Endothelial cell of umbilical vein (primary cell): ENCODE data around the gene RARA. TPM values are rescaled to one million over a fixed set of nuclear protein-coding genes. Genes with fewer than 3 reads are reported as not detected.

Experiments
- BruUV-seq: library from RNA; stranded (reverse); fragments of 400-500 nt; replicated peaks from 2 replicates; lab custom pipeline; 2021; lab: Mats Ljungman, UMichigan
- CTCF ChIA-PET: fragments of 300-600, 350-600 bp; sonication (Branson Sonifier 250); formaldehyde crosslinking; loops from one replicate; lab custom pipeline; 2021; ENCODE audit warnings: antibody characterized with exemption, inconsistent platforms; lab: Charles Lee
- POLR2A ChIA-PET: fragments of 300-600, 350-600 bp; sonication (Branson Sonifier 250); formaldehyde crosslinking; loops from one replicate; lab custom pipeline; 2021; ENCODE audit warnings: antibody characterized with exemption, inconsistent platforms; lab: Charles Lee
- DNase-seq: peaks from one replicate; pipeline ENCODE4 v3.0.0-alpha.2; 2011; ENCODE audit warnings: low read depth, low spot score
- FAIRE-seq: peaks from 2 replicates; lab custom pipeline; 2011; peaks lifted over from hg19 to GRCh38; lab: Jason Lieb, UNC
- H2AFZ ChIP-seq: 2 replicates; pipeline ENCODE4 v1.6.0; 2012; ENCODE audit warnings: low read depth, low read length, control low read depth, inconsistent platforms
- H3K27ac ChIP-seq: 2 replicates; pipeline ENCODE4 v1.5.1; 2011; ENCODE audit warnings: low read depth, mild to moderate bottlenecking, control low read depth, low read length, moderate library complexity; ENCODE audit not compliant: insufficient read depth
- H3K27me3 ChIP-seq, 2 experiments: 2 replicates each; pipeline versions ENCODE4 v1.6.0 to v1.6.1; 2011; ENCODE audit warnings: low read length in 2 of 2, mixed read lengths in 1 of 2; ENCODE audit not compliant: control insufficient read depth in 2 of 2, insufficient read depth in 2 of 2
- H3K36me3 ChIP-seq, 2 experiments: 2 replicates in 1 of 2; 3 replicates in 1 of 2; pipeline ENCODE4 v1.5.1; 2011; ENCODE audit warnings: low read length in 2 of 2, mild to moderate bottlenecking in 1 of 2, moderate library complexity in 1 of 2; ENCODE audit not compliant: control insufficient read depth in 2 of 2, insufficient read depth in 2 of 2; ENCODE audit errors: extremely low read depth in 1 of 2
- H3K4me1 ChIP-seq: 3 replicates; pipeline ENCODE4 v1.5.1; 2011; ENCODE audit warnings: mild to moderate bottlenecking, low read length; ENCODE audit not compliant: control insufficient read depth, insufficient read depth; ENCODE audit errors: extremely low read depth
- H3K4me2 ChIP-seq: 2 replicates; pipeline ENCODE4 v1.6.1; 2011; ENCODE audit warnings: low read length, control low read depth, mixed read lengths; ENCODE audit not compliant: insufficient read depth
- H3K4me3 ChIP-seq, 3 experiments: fragments of 200-600 bp in 1 of 3; sonication (generic), shearing (Covaris generic) in 1 of 3; replicated peaks in 1 of 3; 2 replicates each; pipeline ENCODE4 v1.5.1; 2011 to 2016; ENCODE audit warnings: control low read depth in 3 of 3, low read length in 3 of 3, mild to moderate bottlenecking in 2 of 3, inconsistent platforms in 1 of 3, low read depth in 1 of 3, moderate library complexity in 1 of 3; ENCODE audit not compliant: insufficient read depth in 1 of 3
- H3K79me2 ChIP-seq: 2 replicates; pipeline ENCODE4 v1.6.0; 2012; ENCODE audit warnings: low read length, inconsistent platforms; ENCODE audit not compliant: control insufficient read depth, insufficient read depth
- H3K9ac ChIP-seq: replicated peaks from 2 replicates; pipeline ENCODE3; 2011; ENCODE audit warnings: low read length, control low read depth; ENCODE audit not compliant: insufficient read depth; ENCODE audit errors: extremely low read depth
- H3K9me1 ChIP-seq: replicated peaks from 3 replicates; pipeline ENCODE4 v1.6.0; 2011; ENCODE audit warnings: mild to moderate bottlenecking, low read length; ENCODE audit not compliant: control insufficient read depth, insufficient read depth; ENCODE audit errors: extremely low read depth
- H3K9me3 ChIP-seq: replicated peaks from 2 replicates; pipeline ENCODE4 v1.5.1; 2012; ENCODE audit warnings: low read length, inconsistent platforms; ENCODE audit not compliant: control insufficient read depth, insufficient read depth
- H4K20me1 ChIP-seq: replicated peaks from 2 replicates; pipeline ENCODE3; 2011; ENCODE audit warnings: mild to moderate bottlenecking, low read length; ENCODE audit not compliant: control insufficient read depth, insufficient read depth; ENCODE audit errors: extremely low read depth
- FOS ChIP-seq: IDR thresholded peaks from 2 replicates; pipeline ENCODE4 v1.6.1; 2011; ENCODE audit warnings: mild to moderate bottlenecking, low read length, moderate library complexity, borderline replicate concordance; ENCODE audit not compliant: insufficient read depth
- MYC ChIP-seq: IDR thresholded peaks from one replicate; pipeline ENCODE4 v1.6.1; 2011; ENCODE audit warnings: mild to moderate bottlenecking, low read depth, low read length
- POLR2AphosphoS5 ChIP-seq: IDR thresholded peaks from 2 replicates; pipeline ENCODE4 v1.6.1; 2012; ENCODE audit warnings: low read depth, mild to moderate bottlenecking, control low read depth, low read length, moderate library complexity; ENCODE audit not compliant: insufficient read depth
- dilution Hi-C: fragments of 300-500 bp; cut with MboI; formaldehyde crosslinking; loops from one replicate; pipeline ENCODE4 v1.15.0; 2019; ENCODE audit warnings: low sequenced_read_pairs; ENCODE audit not compliant: extremely low pct_ligation_motif_present
- intact Hi-C: fragments of 100-400 bp; cut with micrococcal nuclease; formaldehyde crosslinking; loops from one replicate; pipeline ENCODE4 v1.10.0; 2022
- polyA plus RNA-seq, 4 experiments: library from polyadenylated mRNA; depleted of rRNA in 3 of 4; stranded (reverse) in 3 of 4; unstranded in 1 of 4; fragments of >200 nt; gene quantifications; 2 replicates each; pipeline versions ENCODE4 v1.2.1 to v1.2.3, GENCODE V29; 2011 to 2012; ENCODE audit warnings: missing spikeins in 1 of 4
- total RNA-seq: library from RNA; stranded (reverse); gene quantifications from 2 replicates; pipeline ENCODE4 v1.2.3, GENCODE V29; 2021
- TF ChIP-seq, protein P1 (sequence below), 2 donors: IDR thresholded peaks; 1 replicate in 1 of 2; 2 replicates in 1 of 2; pipeline ENCODE4 v1.5.1; 2011; ENCODE audit warnings: low read length in 2 of 2, mild to moderate bottlenecking in 2 of 2, moderate library complexity in 2 of 2, control low read depth in 1 of 2, inconsistent platforms in 1 of 2, low read depth in 1 of 2; ENCODE audit not compliant: insufficient read depth in 1 of 2; ENCODE audit errors: extremely low read depth in 1 of 2

Gene RARA
- total and polyA plus RNA-seq, 2 donors (not counting 3 experiments of a cell fraction or from before 2014, with no cell fraction given) = 11.9 to 37.8 TPM

DNA sequence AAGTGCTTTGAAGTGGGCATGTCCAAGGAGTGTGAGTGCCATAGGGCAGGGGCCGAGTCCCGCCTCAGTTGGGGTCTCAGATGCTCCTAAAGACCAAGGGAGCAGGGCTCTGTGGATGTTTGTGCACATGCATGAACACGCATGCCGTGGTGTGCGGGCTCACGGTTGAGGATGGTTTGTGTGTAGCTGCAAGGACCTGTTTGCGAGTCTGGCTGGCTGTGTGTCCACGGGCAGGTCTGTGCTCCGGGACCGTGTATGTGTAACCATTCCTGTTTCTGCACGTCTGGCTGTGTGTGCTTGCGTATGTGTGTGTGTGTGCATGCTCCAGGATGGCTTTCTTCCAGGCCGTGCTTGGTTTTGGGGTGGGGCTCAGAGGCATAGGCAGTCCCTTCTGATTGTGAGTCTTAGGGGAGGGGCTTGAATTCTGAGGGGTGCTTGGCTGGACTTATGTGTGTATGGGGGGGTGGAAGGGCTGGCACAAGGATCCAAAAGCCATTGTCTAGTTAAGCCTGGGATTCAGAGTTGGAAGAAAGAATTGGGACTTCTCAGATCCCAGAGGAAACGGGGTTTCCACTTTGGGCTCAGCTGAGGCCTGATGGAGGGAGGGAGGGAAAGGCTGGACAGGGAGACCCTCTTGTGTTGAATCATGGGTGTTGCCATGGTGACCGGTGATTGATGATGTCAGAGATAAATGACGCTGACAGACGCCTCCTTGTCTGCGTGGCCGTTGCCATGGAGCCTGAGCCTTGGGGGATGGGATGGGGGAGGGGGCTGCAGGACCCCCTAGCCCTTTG, 41.1 kb downstream of the RARA start:
- Histone ChIP-seq H3K79me2 (peaks cover 50% of the 10 kb centered on the region), H3K4me3 (no peak overlapping the region), H3K27me3 (no peaks in the 10 kb centered on the region), H3K4me2 (no peak overlapping the region), H3K27ac (no peak overlapping the region), H3K36me3 (peaks cover 3 to 40% of the 10 kb centered on the region in 2 experiments), H3K4me1 (peaks cover 47% of the 10 kb centered on the region), H2AFZ (no peak overlapping the region), H3K9me1 (no peaks in the 10 kb centered on the region), H4K20me1 (no peaks in the 10 kb centered on the region), H3K9me3 (no peaks in the 10 kb centered on the region), H3K9ac (no peak overlapping the region)
- DNase-seq = no peak
- ChIA-PET CTCF (interaction anchor here (18.3 kb wide), 1 partner anchor 44 kb away, joined by 530 read pairs; the partner anchor contains the start of gene RARA), POLR2A (no interaction called here)
- intact Hi-C loops = loop anchor here (5.0 kb wide), 1 partner anchor 133 kb away; the partner anchor contains the start of gene WIPF2
- FAIRE-seq = no peak
- no TSS peak for BruUV-seq
- dilution Hi-C loops = no loop called here
- TF ChIP-seq POLR2AphosphoS5 (no peak), MYC (no peak), FOS (no peak)
- TF ChIP-seq, protein P1, sequence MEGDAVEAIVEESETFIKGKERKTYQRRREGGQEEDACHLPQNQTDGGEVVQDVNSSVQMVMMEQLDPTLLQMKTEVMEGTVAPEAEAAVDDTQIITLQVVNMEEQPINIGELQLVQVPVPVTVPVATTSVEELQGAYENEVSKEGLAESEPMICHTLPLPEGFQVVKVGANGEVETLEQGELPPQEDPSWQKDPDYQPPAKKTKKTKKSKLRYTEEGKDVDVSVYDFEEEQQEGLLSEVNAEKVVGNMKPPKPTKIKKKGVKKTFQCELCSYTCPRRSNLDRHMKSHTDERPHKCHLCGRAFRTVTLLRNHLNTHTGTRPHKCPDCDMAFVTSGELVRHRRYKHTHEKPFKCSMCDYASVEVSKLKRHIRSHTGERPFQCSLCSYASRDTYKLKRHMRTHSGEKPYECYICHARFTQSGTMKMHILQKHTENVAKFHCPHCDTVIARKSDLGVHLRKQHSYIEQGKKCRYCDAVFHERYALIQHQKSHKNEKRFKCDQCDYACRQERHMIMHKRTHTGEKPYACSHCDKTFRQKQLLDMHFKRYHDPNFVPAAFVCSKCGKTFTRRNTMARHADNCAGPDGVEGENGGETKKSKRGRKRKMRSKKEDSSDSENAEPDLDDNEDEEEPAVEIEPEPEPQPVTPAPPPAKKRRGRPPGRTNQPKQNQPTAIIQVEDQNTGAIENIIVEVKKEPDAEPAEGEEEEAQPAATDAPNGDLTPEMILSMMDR (IDR thresholded peaks at IDR 0.05; ENCODE audit: extremely low read depth in 1 of 2, insufficient read depth in 1 of 2, low read depth in 1 of 2, low read length in 2 of 2) = no peak
